AG10803 (cell line): ENCODE results near the gene ZDHHC20.
"Not testable (repeated sequence)": the region's sequence is repeated elsewhere in the genome, so short reads cannot be mapped to it uniquely, and the experiment has no call there.

Experiments used
- DNase-seq: peaks from one replicate; pipeline ENCODE4 v3.0.0; 2010; ENCODE audit warnings: low read depth
- H3K4me3 ChIP-seq: 2 replicates; pipeline ENCODE4 v1.5.1; 2011; ENCODE audit warnings: mild to moderate bottlenecking, low read length, control low read depth
- TF ChIP-seq, protein P1 (sequence below): conservative IDR thresholded peaks from 2 replicates; pipeline ENCODE4 v1.5.1; 2011; ENCODE audit warnings: mild to moderate bottlenecking, low read length, control low read depth, inconsistent platforms

ZDHHC20 gene

DNA sequence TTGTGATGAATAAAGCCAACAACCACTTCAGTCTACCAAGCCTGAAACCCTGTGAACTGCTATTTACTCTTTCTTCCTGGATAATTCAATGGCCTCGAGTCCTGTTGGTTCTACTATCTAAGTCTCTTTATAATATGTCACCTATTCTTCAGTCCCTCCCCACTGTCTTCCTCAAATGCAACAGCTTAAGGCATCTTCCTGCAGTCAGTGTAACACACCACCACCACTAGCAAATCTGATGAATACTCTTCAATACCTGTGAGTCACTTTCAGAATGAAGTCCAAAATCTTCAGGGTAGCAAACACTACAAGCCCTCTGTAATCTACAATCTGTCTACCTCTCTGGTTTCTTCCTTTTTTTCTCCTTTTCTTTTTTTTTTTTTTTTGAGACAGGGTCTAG lies 32.9 kb downstream of the ZDHHC20 start:
- TF ChIP-seq, protein P1, sequence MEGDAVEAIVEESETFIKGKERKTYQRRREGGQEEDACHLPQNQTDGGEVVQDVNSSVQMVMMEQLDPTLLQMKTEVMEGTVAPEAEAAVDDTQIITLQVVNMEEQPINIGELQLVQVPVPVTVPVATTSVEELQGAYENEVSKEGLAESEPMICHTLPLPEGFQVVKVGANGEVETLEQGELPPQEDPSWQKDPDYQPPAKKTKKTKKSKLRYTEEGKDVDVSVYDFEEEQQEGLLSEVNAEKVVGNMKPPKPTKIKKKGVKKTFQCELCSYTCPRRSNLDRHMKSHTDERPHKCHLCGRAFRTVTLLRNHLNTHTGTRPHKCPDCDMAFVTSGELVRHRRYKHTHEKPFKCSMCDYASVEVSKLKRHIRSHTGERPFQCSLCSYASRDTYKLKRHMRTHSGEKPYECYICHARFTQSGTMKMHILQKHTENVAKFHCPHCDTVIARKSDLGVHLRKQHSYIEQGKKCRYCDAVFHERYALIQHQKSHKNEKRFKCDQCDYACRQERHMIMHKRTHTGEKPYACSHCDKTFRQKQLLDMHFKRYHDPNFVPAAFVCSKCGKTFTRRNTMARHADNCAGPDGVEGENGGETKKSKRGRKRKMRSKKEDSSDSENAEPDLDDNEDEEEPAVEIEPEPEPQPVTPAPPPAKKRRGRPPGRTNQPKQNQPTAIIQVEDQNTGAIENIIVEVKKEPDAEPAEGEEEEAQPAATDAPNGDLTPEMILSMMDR = no peak
- no peak overlapping the region for H3K4me3 ChIP-seq
- no peak for DNase-seq

DNA sequence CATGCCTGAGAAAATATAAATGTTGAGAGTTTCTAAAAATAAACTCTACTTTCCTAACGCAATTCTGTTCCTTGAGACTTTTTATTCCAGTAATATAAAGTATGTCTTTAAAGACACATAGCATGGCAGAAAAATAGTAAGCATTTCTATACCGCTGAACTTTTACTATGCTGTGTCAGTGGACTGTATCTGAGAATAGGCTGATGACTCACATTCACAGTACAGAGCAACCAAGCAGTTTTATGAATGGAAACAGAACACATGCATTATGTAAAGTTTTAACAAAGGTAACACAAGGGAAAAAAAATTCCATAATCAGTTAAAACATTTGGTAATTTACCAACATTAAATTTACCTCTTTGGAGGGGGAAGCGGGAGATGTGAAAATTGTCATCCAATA lies 38.4 kb downstream of the ZDHHC20 start:
- TF ChIP-seq, protein P1 = no peak
- DNase-seq = peak; percentile 12
- no peak overlapping the region for H3K4me3 ChIP-seq

DNA sequence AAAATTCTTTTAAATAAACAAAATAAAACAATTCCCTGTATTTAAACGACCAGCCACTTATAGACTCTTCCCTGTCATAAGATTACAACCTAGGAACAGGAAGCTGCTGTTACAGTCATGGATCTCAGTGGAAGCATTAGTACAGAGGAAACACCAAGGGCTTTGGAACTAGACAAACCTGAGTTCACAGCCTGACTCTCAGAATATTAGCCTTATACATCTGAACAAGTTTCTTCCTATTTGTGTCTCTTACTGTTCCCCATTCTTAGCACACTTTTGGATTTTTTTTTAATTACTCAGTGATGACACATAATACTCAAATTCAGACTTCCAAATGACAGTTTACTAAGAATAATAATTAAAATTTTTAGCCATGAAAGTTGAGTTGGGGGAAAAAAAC lies 46.1 kb downstream of the ZDHHC20 start:
- TF ChIP-seq, protein P1 = no peak
- no peak for DNase-seq

DNA sequence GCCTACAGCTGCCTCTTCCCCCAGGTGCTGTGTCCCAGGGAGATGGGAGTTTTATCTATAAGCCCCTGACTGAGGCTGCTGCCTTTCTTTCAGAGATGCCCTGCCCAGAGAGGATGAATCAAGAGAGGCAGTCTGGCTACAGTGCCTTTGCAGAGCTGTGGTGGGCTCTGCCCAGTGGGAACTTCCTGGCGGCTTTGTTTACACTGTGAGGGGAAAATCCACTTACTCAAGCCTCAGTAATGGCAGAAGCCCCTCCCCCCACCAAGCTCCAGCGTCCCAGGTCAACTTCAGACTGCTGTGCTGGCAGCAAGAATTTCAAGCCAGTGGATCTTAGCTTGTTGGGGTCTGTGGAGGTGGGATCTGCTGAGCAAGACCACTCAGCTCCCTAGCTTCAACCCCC lies 48.6 kb downstream of the ZDHHC20 start:
- H3K4me3 ChIP-seq, DNase-seq: not testable (repeated sequence)

More for the DNA sequence above, 46.1 kb downstream of the ZDHHC20 start:
- no peak overlapping the region for H3K4me3 ChIP-seq

DNA sequence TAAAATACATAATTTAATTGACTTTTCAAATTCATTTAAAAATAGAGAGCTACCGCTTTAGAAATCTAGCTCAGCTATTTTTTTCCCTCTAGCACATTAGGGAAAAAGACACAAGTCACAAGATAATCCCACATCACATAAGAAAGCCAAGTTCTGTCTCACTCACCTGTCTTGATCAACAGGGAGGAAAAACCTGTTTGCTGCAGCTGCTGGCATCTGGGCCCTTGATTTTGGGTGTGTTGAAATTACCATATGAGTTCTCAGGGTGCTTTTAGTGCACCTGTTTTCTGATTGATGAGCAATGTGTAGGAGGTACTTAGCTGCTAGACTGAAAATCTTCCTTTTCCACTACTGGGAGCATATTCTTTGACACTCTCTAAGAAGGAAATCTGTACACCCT lies 53.8 kb downstream of the ZDHHC20 start:
- no peak overlapping the region for H3K4me3 ChIP-seq
- no peak for DNase-seq
- TF ChIP-seq, protein P1 = no peak

DNA sequence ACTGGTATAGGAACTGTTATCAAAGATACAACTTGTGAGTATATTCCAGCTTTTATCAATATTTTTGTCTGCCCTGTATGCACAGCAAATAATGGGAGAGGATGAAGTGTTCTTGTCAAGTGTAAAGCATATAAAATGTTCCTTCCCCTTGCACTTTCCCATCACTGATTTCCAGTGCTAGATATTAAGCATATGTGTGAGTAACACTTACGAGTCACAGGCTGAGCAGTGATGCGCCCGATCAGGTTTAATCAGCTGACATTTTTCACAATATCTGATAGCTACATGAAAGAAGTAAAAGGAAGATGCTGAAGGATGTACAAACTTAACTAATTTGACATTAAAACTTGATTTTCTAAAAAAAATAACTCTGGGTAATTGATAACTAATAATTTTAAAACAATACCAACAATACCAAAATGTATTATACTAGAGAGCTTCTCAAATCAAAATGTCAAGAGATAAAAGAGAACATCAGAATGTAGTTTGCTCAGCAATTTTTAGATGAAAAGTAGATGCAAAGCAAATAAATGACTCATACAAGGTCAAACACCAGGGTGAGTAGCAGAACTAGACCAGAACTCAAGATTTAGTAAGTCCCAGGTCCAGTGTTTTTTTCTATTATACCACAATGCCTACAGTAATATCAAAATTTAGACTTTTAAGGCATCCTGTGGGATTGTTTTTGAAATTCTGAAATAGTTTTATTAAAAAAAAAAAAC lies 56.4 kb downstream of the ZDHHC20 start:
- peak; percentile 21 for DNase-seq
- TF ChIP-seq, protein P1 = no peak
- no peak overlapping the region for H3K4me3 ChIP-seq

DNA sequence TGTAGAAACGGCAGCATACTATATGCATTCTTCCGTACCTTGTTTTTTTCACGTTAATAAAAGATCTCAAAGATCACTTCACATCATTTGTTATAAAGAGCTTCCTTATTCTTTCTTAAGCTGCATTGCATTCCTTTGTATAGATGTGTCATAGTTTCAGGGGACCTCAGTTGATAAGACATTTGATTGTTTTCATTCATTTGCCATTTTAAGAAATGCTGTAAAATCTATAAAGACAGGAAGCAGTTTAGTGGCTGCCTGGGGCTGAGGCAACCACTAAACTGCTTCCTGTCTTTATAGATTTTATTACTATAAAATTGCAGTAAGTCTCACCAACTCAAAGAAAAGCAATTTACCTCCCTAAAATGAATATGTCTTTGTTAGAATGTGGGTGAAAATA lies 59.4 kb downstream of the ZDHHC20 start:
- H3K4me3 ChIP-seq = no peak overlapping the region
- DNase-seq = no peak
- TF ChIP-seq, protein P1 = no peak
